Measurements from ENCODE around the gene LTA. TPM values are rescaled to one million over a fixed set of nuclear protein-coding genes. Genes with fewer than 3 reads are reported as not detected.
A peak's percentile ranks its signal among the peaks of the same experiment; 100 is the strongest.

Gene LTA
- total and polyA plus RNA-seq, 2 experiments from 2014 or later: not detected

- Histone ChIP-seq H2AFZ (no peak within 1 kb of the TSS), H3K4me1 (ENCODE audit: insufficient read depth) (peaks cover 25% of the 10 kb centered on the region), H3F3A (replicated peaks; ENCODE audit: low read depth) (peaks cover 26% of the 10 kb centered on the region), H3K27ac (ENCODE audit: low read depth) (peak within 1 kb of the TSS; percentile 100), H3K27me3 (ENCODE audit: insufficient read depth) (no peaks in the 10 kb centered on the region), H3K79me2 (replicated peaks; ENCODE audit: insufficient read depth) (peaks cover 44% of the 10 kb centered on the region), H3K4me2 (peak within 1 kb of the TSS; percentile 99), H3K9me2 (ENCODE audit: insufficient read depth) (no peaks in the 10 kb centered on the region), H3K4me3 (peak within 1 kb of the TSS; percentile 100), H4K20me1 (replicated peaks; ENCODE audit: insufficient read depth) (peaks cover 30% of the 10 kb centered on the region), H3K36me3 (ENCODE audit: insufficient read depth) (peaks cover 33% of the 10 kb centered on the region)
- DNase-seq (ENCODE audit: low spot score): peak; percentile 91
- Mint-ChIP-seq H3K27ac (peak within 1 kb of the TSS; percentile 100), H3K36me3 (ENCODE audit: low read depth) (peaks cover 56% of the 10 kb centered on the region), H3K4me1 (peaks cover 19% of the 10 kb centered on the region), H3K9me3 (peaks cover 6% of the 10 kb centered on the region), H3K4me3 (peak within 1 kb of the TSS; percentile 94), H3K27me3 (ENCODE audit: insufficient read depth, low read depth, poor library complexity) (peaks cover 21% of the 10 kb centered on the region)
- TF ChIP-seq POLR2AphosphoS5 (IDR thresholded peaks at IDR 0.05; ENCODE audit: low read depth): peak; percentile 67
- no peak for TF ChIP-seq JUNB (IDR thresholded peaks at IDR 0.05; ENCODE audit: unreplicated experiment)
- peak; percentile 77 for ATAC-seq
Measured at GRCh38 chr6:31620586-31621319, 48.7 kb downstream of the LTA start, which contains the start of gene PRRC2A. Gene PRRC2A, plus strand, starts transcription at chr6:31620715. Its CDS starts 2,075 bp downstream, at chr6:31622790.

- peaks cover 51% of the 10 kb centered on the region for H3K79me2 ChIP-seq (replicated peaks; ENCODE audit: insufficient read depth)
Measured at GRCh38 chr6:31621320-31621939, 49.3 kb downstream of the LTA start.

GRCh38 chr6:31621991-31622390 lies 49.9 kb downstream of the LTA start:
- Histone ChIP-seq H3K27me3 (ENCODE audit: insufficient read depth) (no peaks in the 10 kb centered on the region), H3F3A (replicated peaks; ENCODE audit: low read depth) (peaks cover 36% of the 10 kb centered on the region), H2AFZ (no peak overlapping the region), H3K4me3 (peak overlapping the region; percentile 100), H3K27ac (ENCODE audit: low read depth) (peak overlapping the region; percentile 100; the same call in 1 of the 2 replicates), H3K4me2 (peak overlapping the region; percentile 99), H4K20me1 (replicated peaks; ENCODE audit: insufficient read depth) (peaks cover 36% of the 10 kb centered on the region), H3K4me1 (ENCODE audit: insufficient read depth) (peaks cover 15% of the 10 kb centered on the region), H3K79me2 (replicated peaks; ENCODE audit: insufficient read depth) (peaks cover 54% of the 10 kb centered on the region), H3K36me3 (ENCODE audit: insufficient read depth) (peaks cover 45% of the 10 kb centered on the region), H3K9me2 (ENCODE audit: insufficient read depth) (no peaks in the 10 kb centered on the region)
- peaks cover 9% of the 10 kb centered on the region for H3K4me1 Mint-ChIP-seq
- H3K36me3 Mint-ChIP-seq (ENCODE audit: low read depth): peaks cover 68% of the 10 kb centered on the region
- TF ChIP-seq CREB1 (CRISPR knock-in tag; IDR thresholded peaks at IDR 0.05; ENCODE audit: low read depth) (no peak), STAT1 (IDR thresholded peaks at IDR 0.05; ENCODE audit: unreplicated experiment) (no peak)
- H3K9me3 Mint-ChIP-seq: peaks cover 6% of the 10 kb centered on the region
- ATAC-seq (no peak), DNase-seq (ENCODE audit: low spot score) (no peak)
- peak overlapping the region; percentile 94 for H3K4me3 Mint-ChIP-seq
- H3K27ac Mint-ChIP-seq: peak overlapping the region; percentile 99
- H3K27me3 Mint-ChIP-seq (ENCODE audit: insufficient read depth, low read depth, poor library complexity): peaks cover 26% of the 10 kb centered on the region

More at GRCh38 chr6:31621320-31621939, 49.3 kb downstream of the LTA start:
- H3K4me3 Mint-ChIP-seq: peak overlapping the region; percentile 94
- Histone ChIP-seq H3K27me3 (ENCODE audit: insufficient read depth) (no peaks in the 10 kb centered on the region), H3K4me3 (peak overlapping the region; percentile 100), H3K27ac (ENCODE audit: low read depth) (peak overlapping the region; percentile 100), H3K9me2 (ENCODE audit: insufficient read depth) (no peaks in the 10 kb centered on the region), H2AFZ (no peak overlapping the region), H3F3A (replicated peaks; ENCODE audit: low read depth) (peaks cover 32% of the 10 kb centered on the region), H3K36me3 (ENCODE audit: insufficient read depth) (peaks cover 39% of the 10 kb centered on the region), H3K4me1 (ENCODE audit: insufficient read depth) (peaks cover 19% of the 10 kb centered on the region), H4K20me1 (replicated peaks; ENCODE audit: insufficient read depth) (peaks cover 35% of the 10 kb centered on the region), H3K4me2 (peak overlapping the region; percentile 99)
- peaks cover 12% of the 10 kb centered on the region for H3K4me1 Mint-ChIP-seq
- DNase-seq (ENCODE audit: low spot score) (no peak), ATAC-seq (no peak)
- peak overlapping the region; percentile 99 for H3K27ac Mint-ChIP-seq
- peaks cover 24% of the 10 kb centered on the region for H3K27me3 Mint-ChIP-seq (ENCODE audit: insufficient read depth, low read depth, poor library complexity)
- no peak for TF ChIP-seq STAT1 (IDR thresholded peaks at IDR 0.05; ENCODE audit: unreplicated experiment)
- peaks cover 63% of the 10 kb centered on the region for H3K36me3 Mint-ChIP-seq (ENCODE audit: low read depth)
- peaks cover 6% of the 10 kb centered on the region for H3K9me3 Mint-ChIP-seq

All from GM23338 (cell line).